GM18861 (cell line): ENCODE results near the gene APBA2.
A peak's percentile ranks its signal among the peaks of the same experiment; 100 is the strongest.
"Not testable (repeated sequence)": the region's sequence is repeated elsewhere in the genome, so short reads cannot be mapped to it uniquely, and the experiment has no call there.

Source experiments
- ATAC-seq: cut with Tn5 transposase; IDR thresholded peaks from one replicate; pipeline ENCODE4 v1.9.1; 2021; ENCODE audit not compliant: unreplicated experiment

The APBA2 gene

GRCh38 chr15:29100486-29101000 lies 214.8 kb downstream of the APBA2 start:
- no peak for ATAC-seq

GRCh38 chr15:29101491-29101890 lies 215.7 kb downstream of the APBA2 start:
- ATAC-seq, result no peak

- ATAC-seq, result not testable (repeated sequence)
Measured at GRCh38 chr15:29102173-29102794, 216.5 kb downstream of the APBA2 start.

- peak; percentile 26 for ATAC-seq
Measured at GRCh38 chr15:29102911-29103823, 217.4 kb downstream of the APBA2 start.

GRCh38 chr15:29103824-29104565 lies 218.2 kb downstream of the APBA2 start:
- ATAC-seq, result peak; percentile 50

GRCh38 chr15:29104566-29104880 lies 218.7 kb downstream of the APBA2 start:
- no peak for ATAC-seq

GRCh38 chr15:29105151-29105854 lies 219.5 kb downstream of the APBA2 start:
- no peak for ATAC-seq

GRCh38 chr15:29106116-29106515 lies 220.3 kb downstream of the APBA2 start:
- no peak for ATAC-seq

GRCh38 chr15:29106551-29107290 lies 220.9 kb downstream of the APBA2 start:
- ATAC-seq, result no peak

- no peak for ATAC-seq
Measured at GRCh38 chr15:29107291-29107890, 221.6 kb downstream of the APBA2 start.

GRCh38 chr15:29107971-29108645 lies 222.3 kb downstream of the APBA2 start:
- ATAC-seq, result no peak

GRCh38 chr15:29109762-29110161 lies 224.0 kb downstream of the APBA2 start:
- ATAC-seq, result no peak

- ATAC-seq, result no peak
Measured at GRCh38 chr15:29110176-29110575, 224.4 kb downstream of the APBA2 start.

GRCh38 chr15:29110733-29111132 lies 225.0 kb downstream of the APBA2 start:
- ATAC-seq, result no peak

GRCh38 chr15:29111705-29112281 lies 226.0 kb downstream of the APBA2 start:
- ATAC-seq, result no peak

- ATAC-seq, result no peak
Measured at GRCh38 chr15:29113336-29114220, 227.8 kb downstream of the APBA2 start.

GRCh38 chr15:29114221-29115092 lies 228.7 kb downstream of the APBA2 start:
- no peak for ATAC-seq
